ENCODE results near the gene EID3. TPM values are rescaled to one million over a fixed set of nuclear protein-coding genes. Genes with fewer than 3 reads are reported as not detected.
A peak's percentile ranks its signal among the peaks of the same experiment; 100 is the strongest.
"Not testable (repeated sequence)": the region's sequence is repeated elsewhere in the genome, so short reads cannot be mapped to it uniquely, and the experiment has no call there.

The EID3 gene
- total RNA-seq, 2 donors from 2014 or later, result 2.9 to 3.3 TPM

DNA sequence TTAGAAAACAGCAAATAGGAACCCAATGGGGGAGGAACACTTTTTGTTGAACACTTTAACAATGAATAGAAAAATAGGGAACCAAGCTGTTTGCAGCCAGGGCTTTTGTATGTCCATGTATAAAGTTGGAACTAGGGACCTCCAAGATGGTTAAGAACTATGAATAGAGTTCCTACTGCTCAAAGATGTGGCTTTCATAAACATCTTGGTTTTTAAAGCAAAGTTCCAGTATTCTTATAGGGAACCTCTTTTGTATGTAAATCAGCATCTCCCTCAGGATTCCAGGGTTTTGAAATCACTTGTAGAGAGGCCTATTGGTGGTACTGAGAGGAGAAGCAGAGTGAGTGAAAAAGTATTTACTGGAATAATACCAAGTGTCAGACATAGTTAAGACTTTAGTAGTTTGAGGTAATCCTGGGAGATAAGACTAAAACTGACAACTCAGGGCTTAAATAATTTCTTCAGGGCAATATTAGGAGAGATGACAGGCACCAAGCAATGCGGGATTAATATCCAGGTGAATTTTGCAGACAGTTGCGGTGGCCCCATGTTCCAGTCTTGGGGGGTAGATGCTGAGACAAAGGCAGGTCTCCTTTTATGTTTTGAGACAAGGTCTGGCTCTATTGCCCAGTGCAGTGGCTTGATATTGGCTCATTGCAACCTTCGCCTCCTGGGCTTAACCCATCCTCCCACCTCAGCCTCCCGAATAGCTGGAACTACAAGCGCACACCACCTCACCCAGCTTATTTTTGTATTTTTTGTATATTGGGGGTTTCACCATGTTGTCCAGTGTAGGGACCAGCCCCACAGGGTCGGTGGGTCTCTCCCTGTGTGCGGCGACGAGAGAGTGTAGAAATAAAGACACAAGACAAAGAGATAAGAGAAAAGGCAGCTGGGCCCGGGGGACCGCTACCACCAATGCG, 10.4 kb upstream of the EID3 start:
- peaks cover 89% of the 10 kb centered on the region for H3K36me3 ChIP-seq
- H3K27ac ChIP-seq, result no peak overlapping the region
- no peak for TF ChIP-seq CTCF (IDR thresholded peaks at IDR 0.05)
- no peaks in the 10 kb centered on the region for H3K9me3 ChIP-seq
- H3K4me3 ChIP-seq, result no peak overlapping the region
- H3K27me3 ChIP-seq, result no peaks in the 10 kb centered on the region
- DNase-seq (ENCODE audit: low spot score), result no peak
- peaks cover 0 to 74% of the 10 kb centered on the region in 2 donors for H3K4me1 ChIP-seq

DNA sequence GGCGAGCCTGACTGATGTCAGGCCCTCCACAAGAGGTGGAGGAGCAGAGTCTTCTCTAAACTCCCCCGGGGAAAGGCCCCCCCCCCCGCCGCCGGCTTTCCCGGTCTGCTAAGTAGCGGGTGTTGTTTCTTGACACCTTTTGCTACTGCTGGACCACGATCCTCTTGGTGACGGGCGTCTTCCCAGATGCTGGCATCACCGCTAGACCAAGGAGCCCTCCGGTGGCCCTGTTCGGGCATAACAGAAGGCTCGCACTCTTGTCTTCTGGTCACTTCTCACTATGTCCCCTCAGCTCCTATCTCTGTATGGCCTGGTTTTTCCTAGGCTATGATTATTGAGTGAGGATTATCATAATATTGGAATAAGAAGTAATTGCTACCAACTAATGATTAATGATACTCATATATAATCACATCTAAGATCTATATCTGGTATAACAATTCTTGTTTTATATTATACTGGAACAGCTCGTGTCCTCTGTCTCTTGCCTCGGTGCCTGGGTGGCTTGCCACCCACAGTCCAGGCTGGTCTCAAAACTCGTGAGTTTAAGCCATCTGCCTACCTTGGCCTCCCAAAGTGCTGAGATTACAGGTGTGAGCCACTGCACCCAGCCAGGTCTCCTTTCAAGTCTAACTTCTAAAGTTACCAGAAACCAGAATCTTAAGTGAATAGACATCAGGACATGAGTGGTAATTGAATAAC, 9.2 kb upstream of the EID3 start:
- H3K4me3 ChIP-seq; DNase-seq (ENCODE audit: low spot score); H3K27me3 ChIP-seq; H3K9me3 ChIP-seq: not testable (repeated sequence)
- Histone ChIP-seq H3K4me1 (peaks cover 0 to 81% of the 10 kb centered on the region in 2 donors), H3K27ac (peak overlapping the region in 1 of 2 donors; percentile 48), H3K36me3 (peaks cover 88% of the 10 kb centered on the region)

DNA sequence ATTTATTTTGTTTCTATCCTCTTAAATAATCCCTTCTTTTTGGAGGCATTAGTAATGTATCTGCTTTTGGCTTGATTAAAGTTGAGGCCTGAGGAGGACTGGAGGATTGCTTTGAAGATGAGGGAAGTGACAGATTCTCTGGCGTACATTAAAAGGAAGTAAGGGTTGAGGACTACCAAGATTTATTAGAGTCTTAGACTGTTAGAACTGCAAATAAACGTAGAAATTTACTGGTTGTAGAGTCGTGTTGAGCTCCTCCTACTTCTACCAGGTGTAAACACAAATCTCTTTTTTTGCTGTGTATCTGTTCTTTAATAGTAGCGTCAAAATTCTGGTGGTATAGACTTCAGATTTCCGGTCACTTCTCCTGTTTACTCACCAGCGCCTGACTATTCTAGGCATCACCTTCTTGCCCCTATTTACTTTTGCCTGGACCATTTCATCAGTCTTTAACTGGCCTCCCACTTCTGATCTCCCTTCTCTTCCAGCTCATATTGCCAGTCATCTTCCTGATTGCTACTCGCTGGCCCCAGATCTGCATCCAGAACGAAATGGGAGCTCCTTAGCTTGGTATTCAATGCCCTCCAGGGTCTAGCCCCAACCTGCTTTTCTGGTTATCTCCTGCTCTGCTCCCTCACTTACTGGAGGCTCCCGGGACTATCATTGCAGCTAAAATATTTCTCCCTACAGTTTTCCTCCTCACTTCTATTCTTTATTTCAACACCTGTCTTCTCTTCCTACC, 8.4 kb upstream of the EID3 start:
- no peak for TF ChIP-seq CTCF (IDR thresholded peaks at IDR 0.05)
- Histone ChIP-seq H3K27ac (peak overlapping the region in 1 of 2 donors; percentile 48), H3K27me3 (no peaks in the 10 kb centered on the region), H3K4me1 (peaks cover 0 to 81% of the 10 kb centered on the region in 2 donors), H3K36me3 (peaks cover 84% of the 10 kb centered on the region), H3K4me3 (no peak overlapping the region), H3K9me3 (no peaks in the 10 kb centered on the region)
- no peak for DNase-seq (ENCODE audit: low spot score)

DNA sequence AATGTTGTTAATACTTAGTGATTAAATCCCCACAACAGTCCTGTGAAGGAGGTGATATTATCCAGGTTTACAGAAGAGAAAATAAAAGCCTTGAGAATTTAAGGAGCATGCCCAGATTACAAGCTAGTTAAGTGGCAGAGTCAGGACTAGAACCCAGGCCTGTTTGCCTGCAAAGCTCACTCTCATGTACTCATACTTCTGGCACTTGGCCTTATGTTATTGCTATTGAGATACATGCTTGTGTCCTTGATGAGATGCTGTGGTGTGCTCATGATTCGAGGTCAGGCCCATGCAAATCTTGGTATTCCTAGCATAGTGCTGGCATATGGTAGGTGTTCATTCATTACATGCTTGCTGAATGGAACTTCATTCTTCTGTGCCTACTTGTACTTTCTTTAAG, 7.6 kb upstream of the EID3 start:
- Histone ChIP-seq H3K36me3 (peaks cover 75% of the 10 kb centered on the region), H3K4me1 (peaks cover 0 to 87% of the 10 kb centered on the region in 2 donors), H3K27me3 (no peaks in the 10 kb centered on the region), H3K9me3 (no peaks in the 10 kb centered on the region), H3K27ac (no peak overlapping the region), H3K4me3 (no peak overlapping the region)
- TF ChIP-seq CTCF (IDR thresholded peaks at IDR 0.05), result no peak
- no peak for DNase-seq (ENCODE audit: low spot score)

DNA sequence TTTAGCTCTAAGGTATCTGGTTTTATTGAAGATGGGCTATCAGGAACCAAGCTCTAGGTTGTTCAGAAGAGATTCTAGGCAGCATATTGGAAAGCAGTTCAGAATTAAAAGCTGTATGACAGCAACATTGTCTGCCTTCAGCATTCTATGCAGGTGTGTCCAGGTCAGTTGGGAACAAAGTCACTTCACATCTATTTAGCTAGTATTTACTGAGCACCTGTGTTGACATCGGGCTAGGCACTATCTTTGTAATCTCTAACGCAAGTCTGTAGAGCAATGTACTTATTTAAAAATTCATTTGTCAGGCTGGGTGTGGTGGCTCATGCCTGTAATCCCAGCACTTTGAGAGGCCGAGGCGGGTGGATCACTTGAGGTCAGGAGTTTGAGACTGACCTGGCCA, 6.8 kb upstream of the EID3 start:
- H3K4me3 ChIP-seq, result no peak overlapping the region
- H3K27ac ChIP-seq, result no peak overlapping the region
- DNase-seq (ENCODE audit: low spot score), result no peak
- peaks cover 0 to 91% of the 10 kb centered on the region in 2 donors for H3K4me1 ChIP-seq
- H3K27me3 ChIP-seq, result no peaks in the 10 kb centered on the region
- H3K36me3 ChIP-seq, result peaks cover 67% of the 10 kb centered on the region
- TF ChIP-seq CTCF (IDR thresholded peaks at IDR 0.05), result no peak
- H3K9me3 ChIP-seq, result no peaks in the 10 kb centered on the region

All from right atrium auricular region (tissue), 2 donors.